Measurements from ENCODE around the gene COMMD1.

The COMMD1 gene

GRCh38 chr2:61900281-61900680 lies 5.2 kb upstream of the COMMD1 start (continued):
- no peak for TF ChIP-seq ZNF280D (tag by site-specific recombination; IDR thresholded peaks at IDR 0.05)
- no peak for TF ChIP-seq ZNF19 (tag by site-specific recombination; IDR thresholded peaks at IDR 0.05; ENCODE audit: low read depth)
- no peak for TF ChIP-seq ZNF473 (tag by site-specific recombination; IDR thresholded peaks at IDR 0.05)

- H3K36me3 ChIP-seq (ENCODE audit: control insufficient read depth in 2 of 2, insufficient read depth in 1 of 2, low read length in 2 of 2): no peaks in the 10 kb centered on the region; a peak in 1 of 3 replicates
- no peak overlapping the region for H3K27ac ChIP-seq (ENCODE audit: extremely low read depth, low read depth, low read length)
- peak overlapping the region; percentile 88 for H3K4me3 ChIP-seq (ENCODE audit: low read depth, low read length)
- H3K9me3 ChIP-seq (ENCODE audit: control insufficient read depth, insufficient read depth, low read depth, low read length): no peaks in the 10 kb centered on the region
- ChIA-PET POLR2A (no interaction called here), CTCF (interaction anchor here (0.5 to 1.2 kb wide), 4 partner anchors 7 to 73 kb away, joined by 3 to 4 read pairs (median 4); no protein-coding TSS in a partner anchor)
- no peak for TF ChIP-seq PRDM10 (tag by site-specific recombination; IDR thresholded peaks at IDR 0.05)
- TF ChIP-seq RBAK (tag by site-specific recombination; IDR thresholded peaks at IDR 0.05): no peak
- TF ChIP-seq ZNF423 (tag by site-specific recombination; IDR thresholded peaks at IDR 0.05): no peak
- no peak for TF ChIP-seq ZNF280D (tag by site-specific recombination; IDR thresholded peaks at IDR 0.05)
- TF ChIP-seq BCL11B (tag by site-specific recombination; IDR thresholded peaks at IDR 0.05; ENCODE audit: low read depth): no peak
- TF ChIP-seq ZNF214 (tag by site-specific recombination; IDR thresholded peaks at IDR 0.05; ENCODE audit: borderline replicate concordance): no peak
- no peak for TF ChIP-seq ZNF148 (tag by site-specific recombination; IDR thresholded peaks at IDR 0.05; ENCODE audit: borderline replicate concordance)
- TF ChIP-seq ZNF518A (tag by site-specific recombination; conservative IDR thresholded peaks at IDR 0.05; ENCODE audit: low read depth): no peak
- TF ChIP-seq ZNF324 (tag by site-specific recombination; IDR thresholded peaks at IDR 0.05): no peak
- no peak for TF ChIP-seq ZNF394 (tag by site-specific recombination; IDR thresholded peaks at IDR 0.05; ENCODE audit: borderline replicate concordance)
- no peak for TF ChIP-seq ZNF274 (IDR thresholded peaks at IDR 0.05; ENCODE audit: low read length)
- no peak for TF ChIP-seq ZNF274 (tag by site-specific recombination; IDR thresholded peaks at IDR 0.05; ENCODE audit: borderline replicate concordance)
- no peak for TF ChIP-seq CTCF (tag by site-specific recombination; IDR thresholded peaks at IDR 0.05)
- H3K4me1 ChIP-seq (ENCODE audit: control insufficient read depth, insufficient read depth, low read length): peaks cover 3% of the 10 kb centered on the region; the same call in 1 of the 2 replicates
Measured at GRCh38 chr2:61906186-61906470, 654 bp downstream of the COMMD1 start.
